ENCODE results near the gene CTSL.

CTSL gene

DNA sequence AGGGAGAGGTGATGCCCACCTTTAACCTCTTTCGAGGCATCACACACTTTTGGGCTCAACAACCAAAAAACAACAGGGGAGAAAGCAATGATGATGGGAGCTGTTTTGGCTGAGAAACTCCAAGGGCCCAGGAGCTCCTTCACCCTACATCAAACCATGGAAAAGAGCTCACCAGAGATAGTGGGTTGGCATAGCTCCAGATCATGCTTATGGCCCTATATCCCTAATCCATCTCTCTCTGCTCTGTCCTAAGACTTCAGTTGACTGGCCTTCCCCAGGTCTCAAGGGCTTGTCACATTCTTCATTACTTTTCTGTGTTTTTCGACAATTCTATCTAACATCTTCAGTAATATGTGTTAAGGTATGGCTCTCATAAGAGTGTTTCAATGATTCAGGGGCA lies 5.7 kb upstream of the CTSL start:
- Mint-ChIP-seq H3K4me1 (ENCODE audit: low read depth) (no peaks in the 10 kb centered on the region), H3K4me3 (no peak overlapping the region), H3K27ac (no peak overlapping the region), H3K27me3 (ENCODE audit: low read depth) (peaks cover 45% of the 10 kb centered on the region), H3K9me3 (no peaks in the 10 kb centered on the region), H3K36me3 (ENCODE audit: low read depth) (no peaks in the 10 kb centered on the region)
- DNase-seq (ENCODE audit: low spot score) = no peak

GRCh38 chr9:87722393-87723088 lies 3.4 kb upstream of the CTSL start:
- Mint-ChIP-seq H3K27ac (no peak overlapping the region), H3K9me3 (no peaks in the 10 kb centered on the region), H3K27me3 (ENCODE audit: low read depth) (peaks cover 55% of the 10 kb centered on the region), H3K36me3 (ENCODE audit: low read depth) (peaks cover 2% of the 10 kb centered on the region), H3K4me3 (no peak overlapping the region), H3K4me1 (ENCODE audit: low read depth) (peaks cover 5% of the 10 kb centered on the region)
- no peak for DNase-seq (ENCODE audit: low spot score)

- DNase-seq (ENCODE audit: low spot score) = no peak
- Mint-ChIP-seq H3K27ac (no peak overlapping the region), H3K36me3 (ENCODE audit: low read depth) (peaks cover 2% of the 10 kb centered on the region), H3K4me1 (ENCODE audit: low read depth) (peaks cover 9% of the 10 kb centered on the region), H3K27me3 (ENCODE audit: low read depth) (peaks cover 44% of the 10 kb centered on the region), H3K4me3 (peak overlapping the region; percentile 89), H3K9me3 (no peaks in the 10 kb centered on the region)
Measured at GRCh38 chr9:87725356-87725899, 491 bp upstream of the CTSL start.

GRCh38 chr9:87729246-87729645 lies 3.3 kb downstream of the CTSL start:
- Mint-ChIP-seq H3K36me3 (ENCODE audit: low read depth) (peaks cover 6% of the 10 kb centered on the region), H3K4me1 (ENCODE audit: low read depth) (peaks cover 9% of the 10 kb centered on the region), H3K4me3 (no peak overlapping the region), H3K9me3 (no peaks in the 10 kb centered on the region), H3K27ac (no peak overlapping the region), H3K27me3 (ENCODE audit: low read depth) (peaks cover 27% of the 10 kb centered on the region)
- no peak for DNase-seq (ENCODE audit: low spot score)

GRCh38 chr9:87731321-87731720 lies 5.4 kb downstream of the CTSL start:
- no peak overlapping the region for H3K4me3 Mint-ChIP-seq
- no peak for DNase-seq (ENCODE audit: low spot score)
- peaks cover 13% of the 10 kb centered on the region for H3K27me3 Mint-ChIP-seq (ENCODE audit: low read depth)
- H3K9me3 Mint-ChIP-seq = no peaks in the 10 kb centered on the region
- peaks cover 6% of the 10 kb centered on the region for H3K4me1 Mint-ChIP-seq (ENCODE audit: low read depth)
- no peak overlapping the region for H3K27ac Mint-ChIP-seq
- peaks cover 6% of the 10 kb centered on the region for H3K36me3 Mint-ChIP-seq (ENCODE audit: low read depth)

GRCh38 chr9:87732344-87732743 lies 6.4 kb downstream of the CTSL start:
- Mint-ChIP-seq H3K27me3 (ENCODE audit: low read depth) (peaks cover 9% of the 10 kb centered on the region), H3K9me3 (no peaks in the 10 kb centered on the region)

DNA sequence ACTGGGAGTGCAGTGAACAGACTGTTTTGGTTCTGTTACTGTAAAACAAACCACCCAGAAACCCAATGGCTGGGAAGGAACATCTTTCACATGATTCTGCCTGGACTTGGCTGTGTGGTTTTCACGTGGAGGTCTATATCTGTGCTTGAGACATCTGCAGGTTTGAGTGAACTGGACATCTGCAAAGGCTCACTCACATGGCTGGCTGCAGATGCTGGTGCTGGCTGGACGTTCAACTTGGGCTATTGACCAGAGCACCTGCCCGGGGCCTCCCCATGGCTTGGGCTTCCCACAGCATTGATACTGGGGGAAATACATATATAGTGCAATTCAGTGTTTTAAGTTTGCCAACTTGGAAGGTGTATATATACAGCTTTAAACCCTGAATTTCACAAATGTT lies 6.8 kb downstream of the CTSL start:
- Mint-ChIP-seq H3K27ac (no peak overlapping the region), H3K4me1 (ENCODE audit: low read depth) (peaks cover 4% of the 10 kb centered on the region)

More at GRCh38 chr9:87732344-87732743, 6.4 kb downstream of the CTSL start:
- Mint-ChIP-seq H3K27ac (no peak overlapping the region), H3K4me1 (ENCODE audit: low read depth) (peaks cover 4% of the 10 kb centered on the region), H3K36me3 (ENCODE audit: low read depth) (peaks cover 4% of the 10 kb centered on the region), H3K4me3 (no peak overlapping the region)
- no peak for DNase-seq (ENCODE audit: low spot score)

GRCh38 chr9:87733273-87734052 lies 7.5 kb downstream of the CTSL start:
- peaks cover 4% of the 10 kb centered on the region for H3K36me3 Mint-ChIP-seq (ENCODE audit: low read depth)
- no peaks in the 10 kb centered on the region for H3K9me3 Mint-ChIP-seq
- H3K27ac Mint-ChIP-seq = no peak overlapping the region
- no peak for DNase-seq (ENCODE audit: low spot score)
- no peak overlapping the region for H3K4me3 Mint-ChIP-seq
- peaks cover 4% of the 10 kb centered on the region for H3K4me1 Mint-ChIP-seq (ENCODE audit: low read depth)
- peaks cover 14% of the 10 kb centered on the region for H3K27me3 Mint-ChIP-seq (ENCODE audit: low read depth)

More for the DNA sequence above, 6.8 kb downstream of the CTSL start:
- H3K36me3 Mint-ChIP-seq (ENCODE audit: low read depth) = peaks cover 4% of the 10 kb centered on the region
- H3K9me3 Mint-ChIP-seq = no peaks in the 10 kb centered on the region
- H3K4me3 Mint-ChIP-seq = no peak overlapping the region
- peaks cover 10% of the 10 kb centered on the region for H3K27me3 Mint-ChIP-seq (ENCODE audit: low read depth)
- DNase-seq (ENCODE audit: low spot score) = no peak

GRCh38 chr9:87734106-87734505 lies 8.2 kb downstream of the CTSL start:
- DNase-seq (ENCODE audit: low spot score) = no peak
- H3K36me3 Mint-ChIP-seq (ENCODE audit: low read depth) = peaks cover 4% of the 10 kb centered on the region
- no peak overlapping the region for H3K4me3 Mint-ChIP-seq
- no peaks in the 10 kb centered on the region for H3K9me3 Mint-ChIP-seq
- H3K27ac Mint-ChIP-seq = no peak overlapping the region
- peaks cover under 1% of the 10 kb centered on the region for H3K4me1 Mint-ChIP-seq (ENCODE audit: low read depth)
- H3K27me3 Mint-ChIP-seq (ENCODE audit: low read depth) = peaks cover 11% of the 10 kb centered on the region

DNA sequence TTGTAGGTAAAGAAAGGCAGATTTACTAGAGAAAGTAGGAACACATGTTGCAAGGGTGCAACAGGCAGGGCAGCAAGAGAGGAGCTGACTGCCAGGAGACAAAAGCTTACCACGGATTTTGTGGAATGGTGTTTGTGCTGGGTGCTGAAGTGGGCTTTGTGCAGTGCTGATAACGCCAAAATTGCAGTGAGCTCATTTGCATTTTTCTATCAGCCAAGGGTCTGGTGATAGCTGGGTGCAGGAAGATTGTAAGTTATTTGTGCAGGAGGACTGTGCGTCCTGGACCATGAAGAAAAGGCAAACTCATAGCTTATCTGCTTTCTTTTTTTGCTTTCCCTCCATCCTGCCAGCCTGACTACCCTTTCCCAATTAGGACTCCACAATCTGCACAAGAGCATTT lies 13.6 kb downstream of the CTSL start:
- peaks cover 18% of the 10 kb centered on the region for H3K27me3 Mint-ChIP-seq (ENCODE audit: low read depth)
- no peak overlapping the region for H3K4me3 Mint-ChIP-seq
- H3K4me1 Mint-ChIP-seq (ENCODE audit: low read depth) = peaks cover 8% of the 10 kb centered on the region
- no peak for DNase-seq (ENCODE audit: low spot score)
- H3K9me3 Mint-ChIP-seq = peaks cover 4% of the 10 kb centered on the region
- H3K36me3 Mint-ChIP-seq (ENCODE audit: low read depth) = no peaks in the 10 kb centered on the region
- no peak overlapping the region for H3K27ac Mint-ChIP-seq

DNA sequence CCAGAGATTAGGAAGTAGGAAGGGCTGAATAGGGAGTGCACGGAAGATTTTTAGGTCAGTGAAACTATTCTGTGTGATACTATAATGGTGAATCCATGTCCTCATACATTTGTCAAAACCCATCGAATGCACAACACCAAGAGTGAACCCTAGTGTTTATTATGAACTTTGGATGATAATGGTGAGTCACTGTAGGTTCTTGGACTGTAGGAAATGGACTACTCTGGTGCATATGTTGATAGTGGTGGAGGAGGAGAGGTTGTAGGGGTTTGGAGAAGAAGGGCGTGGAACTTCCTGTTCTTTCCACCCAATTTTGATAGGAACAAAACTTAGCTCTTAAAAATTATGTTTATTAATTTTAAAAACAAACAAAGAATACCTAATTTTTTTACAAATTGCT lies 14.3 kb downstream of the CTSL start:
- no peaks in the 10 kb centered on the region for H3K36me3 Mint-ChIP-seq (ENCODE audit: low read depth)
- H3K4me3 Mint-ChIP-seq = no peak overlapping the region
- no peak overlapping the region for H3K27ac Mint-ChIP-seq
- H3K9me3 Mint-ChIP-seq = peaks cover 4% of the 10 kb centered on the region
- no peak for DNase-seq (ENCODE audit: low spot score)
- H3K4me1 Mint-ChIP-seq (ENCODE audit: low read depth) = peaks cover 8% of the 10 kb centered on the region
- H3K27me3 Mint-ChIP-seq (ENCODE audit: low read depth) = peaks cover 18% of the 10 kb centered on the region

GRCh38 chr9:87741326-87741725 lies 15.4 kb downstream of the CTSL start:
- H3K4me3 Mint-ChIP-seq = no peak overlapping the region
- H3K36me3 Mint-ChIP-seq (ENCODE audit: low read depth) = no peaks in the 10 kb centered on the region
- H3K27ac Mint-ChIP-seq = no peak overlapping the region
- DNase-seq (ENCODE audit: low spot score) = no peak
- peaks cover 4% of the 10 kb centered on the region for H3K9me3 Mint-ChIP-seq
- H3K27me3 Mint-ChIP-seq (ENCODE audit: low read depth) = peaks cover 21% of the 10 kb centered on the region
- H3K4me1 Mint-ChIP-seq (ENCODE audit: low read depth) = peaks cover 8% of the 10 kb centered on the region

GRCh38 chr9:87741891-87742290 lies 16.0 kb downstream of the CTSL start:
- no peaks in the 10 kb centered on the region for H3K36me3 Mint-ChIP-seq (ENCODE audit: low read depth)
- no peak overlapping the region for H3K27ac Mint-ChIP-seq
- no peak overlapping the region for H3K4me3 Mint-ChIP-seq
- peaks cover 21% of the 10 kb centered on the region for H3K27me3 Mint-ChIP-seq (ENCODE audit: low read depth)
- peaks cover 4% of the 10 kb centered on the region for H3K9me3 Mint-ChIP-seq
- H3K4me1 Mint-ChIP-seq (ENCODE audit: low read depth) = peaks cover 8% of the 10 kb centered on the region
- DNase-seq (ENCODE audit: low spot score) = no peak

DNA sequence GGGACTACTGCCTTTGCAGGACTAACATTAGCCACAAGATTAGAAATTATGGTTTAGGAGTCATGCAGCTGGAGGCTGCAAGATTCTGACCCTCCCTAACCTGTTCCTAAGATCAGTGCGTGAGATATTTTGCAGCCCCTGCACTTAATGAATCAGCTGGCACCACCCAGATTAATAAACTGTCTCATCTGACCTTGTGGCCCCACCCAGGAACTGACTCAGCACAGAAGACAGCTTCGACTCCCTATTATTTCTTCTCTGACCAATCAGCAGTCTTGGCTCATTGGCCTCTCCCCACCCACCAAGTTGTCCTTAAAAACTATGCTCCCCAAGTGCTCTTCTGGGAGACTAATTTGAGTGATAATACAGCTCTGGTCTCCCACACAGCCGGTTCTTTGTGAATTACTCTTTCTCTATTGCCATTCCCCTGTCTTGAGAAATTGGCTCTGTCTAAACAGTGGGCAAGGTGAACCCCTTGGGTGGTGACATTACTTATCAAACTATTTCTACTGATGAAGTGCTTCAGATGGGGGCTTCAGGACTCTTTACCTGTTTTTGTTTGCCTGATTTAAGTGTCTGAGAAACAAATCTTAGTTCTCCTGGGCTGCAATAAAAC lies 17.0 kb downstream of the CTSL start:
- Mint-ChIP-seq H3K9me3 (peaks cover 4% of the 10 kb centered on the region), H3K4me1 (ENCODE audit: low read depth) (peaks cover 8% of the 10 kb centered on the region), H3K4me3 (no peak overlapping the region), H3K27ac (no peak overlapping the region), H3K36me3 (ENCODE audit: low read depth) (no peaks in the 10 kb centered on the region), H3K27me3 (ENCODE audit: low read depth) (peaks cover 20% of the 10 kb centered on the region)
- no peak for DNase-seq (ENCODE audit: low spot score)
